HG03039 (cell line): Measurements from ENCODE around the gene ZNF560.

Source experiments
- ATAC-seq: cut with Tn5 transposase; IDR thresholded peaks from one replicate; pipeline ENCODE4 v1.9.1; 2021; ENCODE audit warnings: mild to moderate bottlenecking, moderate library complexity; ENCODE audit not compliant: unreplicated experiment

Gene ZNF560

GRCh38 chr19:9436358-9436757, 62.1 kb downstream of the ZNF560 start:
- ATAC-seq = no peak

DNA sequence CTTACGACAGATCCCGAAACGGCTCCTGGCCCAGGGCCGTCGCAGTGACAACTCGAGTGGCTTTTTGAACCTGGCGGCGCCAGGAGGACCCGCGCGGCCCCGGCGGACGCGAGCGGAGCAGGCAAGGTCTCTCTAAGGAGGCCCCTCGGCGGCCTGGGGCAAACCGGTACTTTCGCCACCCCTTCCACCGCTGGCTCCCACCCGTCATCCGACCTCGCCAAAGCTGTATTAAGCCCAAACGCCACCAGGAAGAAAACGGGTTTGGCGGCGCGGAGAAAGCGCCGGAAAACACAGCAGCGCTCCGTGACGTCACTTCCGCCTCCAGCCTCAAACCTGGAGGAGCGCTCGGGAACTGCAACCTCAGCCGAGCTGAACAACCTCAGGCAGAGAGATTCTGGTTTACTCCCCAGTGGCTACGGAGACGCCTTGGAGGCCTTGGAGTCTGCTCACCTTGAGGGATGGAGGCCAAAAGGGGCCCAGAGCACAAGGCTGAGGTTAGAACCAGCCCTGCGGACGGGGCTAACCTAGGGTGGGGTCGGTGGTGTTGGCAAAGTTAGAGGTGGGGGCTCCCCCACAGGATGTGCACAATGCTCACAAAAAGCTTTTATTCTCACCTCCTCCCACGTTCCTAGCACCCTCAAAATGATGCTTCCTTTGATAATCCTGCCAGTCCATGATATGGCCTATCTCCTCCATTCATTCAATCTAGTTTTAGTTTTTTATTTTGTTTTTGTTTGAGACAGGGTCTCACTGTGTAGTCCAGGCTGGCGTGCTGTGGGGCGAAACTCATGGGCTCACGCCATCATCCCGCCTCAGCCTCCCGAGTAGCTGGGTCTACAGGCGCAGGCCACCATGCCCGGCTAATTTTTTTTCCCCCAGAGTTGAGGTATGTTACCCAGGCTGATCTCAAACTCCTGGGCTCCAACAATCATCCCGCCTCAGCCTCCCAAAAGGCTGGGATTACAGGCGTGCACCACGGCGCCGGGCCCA, 62.8 kb downstream of the ZNF560 start, which contains the start of gene ZNF266:
Gene ZNF266 (minus strand): TSS at position 295 of the 990 bp plus-strand sequence. CDS start 15,484 bp downstream, outside the sequence.
- peak; percentile 89 for ATAC-seq

DNA sequence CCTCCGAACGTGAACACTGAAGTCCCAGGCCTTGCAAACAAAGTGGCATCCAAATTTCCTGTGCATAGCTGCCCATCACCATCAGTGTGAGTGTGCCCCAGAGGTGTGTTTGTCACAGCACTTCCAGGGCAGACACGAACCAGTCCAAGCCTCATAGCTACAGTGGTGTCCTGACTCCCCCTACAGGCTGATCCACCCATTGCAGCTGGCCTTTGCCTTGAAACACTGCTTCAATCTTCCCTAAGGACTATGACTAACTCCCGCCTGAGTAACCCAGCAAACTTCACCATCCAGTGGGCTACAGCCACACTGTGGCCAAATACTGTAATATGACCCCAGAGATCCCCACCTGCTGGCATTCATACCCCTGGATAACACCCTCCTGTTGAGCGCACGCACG, 66.9 kb downstream of the ZNF560 start:
- ATAC-seq = no peak

DNA sequence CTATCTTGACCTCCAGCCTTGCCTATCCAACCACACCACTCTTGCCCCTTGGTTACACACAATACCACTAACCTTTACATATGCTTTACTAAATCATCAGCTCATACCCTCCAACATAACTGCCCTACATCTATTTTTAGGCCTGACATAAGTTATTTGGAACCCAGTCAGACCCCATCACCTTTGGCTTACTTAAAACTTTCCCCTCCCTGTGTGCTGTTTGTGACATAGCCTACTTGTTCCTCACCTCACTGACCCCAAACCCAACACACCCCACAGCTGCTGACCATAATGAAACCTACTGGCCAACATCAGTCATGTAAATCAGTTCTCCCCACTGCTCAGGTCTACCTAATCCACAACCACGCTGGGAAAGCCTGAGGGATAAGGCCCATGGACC, 68.0 kb downstream of the ZNF560 start:
- no peak for ATAC-seq

DNA sequence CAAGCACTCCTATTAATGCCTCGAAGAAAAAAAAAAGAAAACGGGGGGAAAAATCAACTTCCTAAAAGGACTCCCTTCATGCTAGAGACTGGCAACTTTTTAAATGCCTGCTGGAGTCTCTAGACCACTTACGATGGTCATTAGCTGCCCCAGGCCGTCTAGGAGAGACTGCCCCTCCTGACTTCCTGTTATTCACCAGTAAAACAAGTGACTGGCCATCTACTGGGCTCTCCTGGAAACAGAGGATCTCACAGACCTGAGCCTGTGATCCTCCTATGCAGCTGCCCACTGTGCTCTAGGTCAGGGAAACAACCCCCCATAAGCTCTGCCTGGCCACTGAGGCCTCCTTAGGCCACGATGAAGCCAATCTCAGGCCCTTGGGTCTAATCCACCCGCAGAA, 70.5 kb downstream of the ZNF560 start:
- ATAC-seq = no peak
